CD4-positive, alpha-beta T cell treated with Interleukin-10 for 1 hour (primary cell): Measurements from ENCODE around the gene NRTN.

Experiments used
- DNase-seq: peaks from one replicate; pipeline ENCODE4 v3.0.0-alpha.2; 2020

NRTN gene

DNA sequence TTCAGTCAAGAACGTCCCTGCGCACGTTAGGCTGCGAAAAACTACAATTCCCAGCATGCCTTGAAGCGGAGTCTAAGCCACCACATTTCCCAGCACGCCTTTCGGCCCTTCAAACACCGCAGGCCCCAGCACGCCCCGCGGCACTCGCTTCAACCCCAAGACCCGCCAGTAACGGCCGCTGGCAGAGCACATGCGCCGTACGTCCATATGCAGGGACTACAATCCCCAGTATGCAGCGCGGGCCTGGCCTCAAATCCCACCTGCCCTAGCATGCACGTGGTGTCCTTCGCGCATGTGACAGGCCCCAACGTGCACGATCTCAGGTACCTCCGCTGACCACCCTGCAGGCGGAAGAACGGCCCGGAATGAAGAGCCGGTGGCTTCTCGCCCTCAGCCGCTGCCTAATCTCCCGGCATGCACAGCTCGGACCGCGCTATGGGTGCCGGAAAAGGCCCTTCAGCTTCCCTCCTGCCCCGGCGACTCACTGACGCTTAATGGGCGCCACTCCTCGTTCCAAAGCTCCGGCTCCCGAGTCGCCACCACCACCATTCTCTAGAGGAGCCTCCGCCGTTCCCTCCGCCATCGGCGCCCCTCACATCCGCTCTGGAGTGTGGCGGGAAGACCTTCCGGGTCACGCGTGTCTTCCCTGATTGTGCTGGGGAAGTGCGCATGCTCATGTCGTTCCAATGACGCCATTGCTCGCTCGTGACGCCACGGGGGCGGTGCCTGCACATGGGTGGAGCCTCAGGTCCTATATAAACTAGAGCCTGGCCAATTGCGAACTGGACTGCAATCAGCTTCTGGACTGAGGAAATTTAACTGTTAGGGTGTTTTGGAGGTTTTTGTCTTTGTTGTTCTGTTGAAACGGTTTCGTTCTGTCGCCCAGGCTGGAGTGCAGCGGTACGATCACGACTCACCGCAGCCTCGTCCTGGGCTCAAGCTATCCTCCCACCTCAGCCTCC is 14.0 kb upstream of the NRTN start, which contains the start of gene DUS3L:
DUS3L (minus strand) TSS at position 605 of the 962 bp plus-strand sequence; CDS start at position 583, 22 bp downstream.
- DNase-seq: peak; percentile 97

DNA sequence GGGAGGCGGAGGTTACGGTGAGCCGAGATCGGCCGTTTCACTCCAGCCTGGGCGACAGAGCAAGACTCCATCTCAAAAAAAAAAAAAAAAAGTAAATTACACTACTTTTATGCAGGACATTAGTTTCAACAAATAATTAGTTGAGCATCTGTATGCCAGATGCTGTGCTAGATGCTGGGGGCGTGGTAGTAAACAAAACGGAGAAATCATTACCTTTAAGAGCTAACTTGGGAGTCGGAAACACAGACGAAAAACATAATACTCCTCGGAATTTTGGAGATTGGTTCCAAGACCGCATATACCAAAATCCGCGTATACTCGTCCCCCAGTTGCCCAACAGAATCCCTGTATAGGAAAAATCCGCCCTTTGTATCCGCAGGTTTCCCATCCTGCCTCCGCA is 12.6 kb upstream of the NRTN start:
- no peak for DNase-seq

GRCh38 chr19:5793188-5793587 is 11.7 kb upstream of the NRTN start:
- no peak for DNase-seq

GRCh38 chr19:5795382-5795919 is 9.4 kb upstream of the NRTN start:
- DNase-seq: no peak

GRCh38 chr19:5798244-5798643 is 6.6 kb upstream of the NRTN start:
- no peak for DNase-seq

DNA sequence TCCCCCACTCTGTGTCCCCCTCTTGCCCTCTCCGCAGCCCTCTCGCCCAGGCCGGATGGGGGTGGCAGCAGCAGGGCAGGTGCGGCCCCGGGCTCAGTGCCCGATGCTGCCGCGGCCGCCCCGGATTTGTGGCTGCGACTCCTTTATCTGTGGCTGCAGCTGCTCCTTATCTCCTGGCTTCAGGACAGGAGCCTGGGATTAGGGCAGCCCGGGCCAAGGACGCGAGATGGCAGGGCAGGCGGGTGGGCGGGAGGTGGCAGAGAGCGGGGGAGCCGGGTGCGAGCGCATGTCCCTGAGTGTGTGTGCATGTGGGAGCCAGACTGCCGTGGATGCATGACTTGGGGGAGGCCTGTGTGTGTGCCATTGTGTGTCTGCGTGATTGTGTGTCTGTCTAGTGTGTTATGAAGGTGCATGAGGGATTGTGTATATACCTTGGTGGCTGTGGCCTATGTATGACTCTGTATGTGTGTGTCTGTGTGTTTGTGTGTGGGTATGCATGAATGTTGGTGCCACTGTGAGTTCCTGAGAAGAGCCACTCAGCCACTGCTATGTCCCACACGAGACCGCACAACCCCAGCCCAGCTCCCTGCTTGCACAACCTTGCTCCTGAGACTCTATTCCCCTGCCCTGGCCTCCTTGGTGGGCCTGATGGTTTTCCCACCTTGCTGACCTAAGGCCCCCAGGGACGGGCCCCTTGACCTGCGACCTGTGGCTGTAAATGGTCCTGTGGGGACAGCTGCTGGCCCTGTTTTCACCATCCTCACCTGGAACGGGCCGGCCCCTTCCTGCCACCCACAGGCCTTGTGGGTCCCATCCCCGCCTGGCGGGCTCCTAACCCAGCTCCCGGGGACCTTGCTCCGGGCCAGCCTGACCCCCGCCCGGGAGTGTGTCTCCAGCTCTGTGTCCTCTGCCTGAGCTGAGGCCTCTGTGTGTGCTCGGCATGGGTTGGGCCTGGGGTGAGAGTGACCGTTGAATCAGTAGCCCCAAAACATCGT is 5.3 kb upstream of the NRTN start:
- DNase-seq: no peak

DNA sequence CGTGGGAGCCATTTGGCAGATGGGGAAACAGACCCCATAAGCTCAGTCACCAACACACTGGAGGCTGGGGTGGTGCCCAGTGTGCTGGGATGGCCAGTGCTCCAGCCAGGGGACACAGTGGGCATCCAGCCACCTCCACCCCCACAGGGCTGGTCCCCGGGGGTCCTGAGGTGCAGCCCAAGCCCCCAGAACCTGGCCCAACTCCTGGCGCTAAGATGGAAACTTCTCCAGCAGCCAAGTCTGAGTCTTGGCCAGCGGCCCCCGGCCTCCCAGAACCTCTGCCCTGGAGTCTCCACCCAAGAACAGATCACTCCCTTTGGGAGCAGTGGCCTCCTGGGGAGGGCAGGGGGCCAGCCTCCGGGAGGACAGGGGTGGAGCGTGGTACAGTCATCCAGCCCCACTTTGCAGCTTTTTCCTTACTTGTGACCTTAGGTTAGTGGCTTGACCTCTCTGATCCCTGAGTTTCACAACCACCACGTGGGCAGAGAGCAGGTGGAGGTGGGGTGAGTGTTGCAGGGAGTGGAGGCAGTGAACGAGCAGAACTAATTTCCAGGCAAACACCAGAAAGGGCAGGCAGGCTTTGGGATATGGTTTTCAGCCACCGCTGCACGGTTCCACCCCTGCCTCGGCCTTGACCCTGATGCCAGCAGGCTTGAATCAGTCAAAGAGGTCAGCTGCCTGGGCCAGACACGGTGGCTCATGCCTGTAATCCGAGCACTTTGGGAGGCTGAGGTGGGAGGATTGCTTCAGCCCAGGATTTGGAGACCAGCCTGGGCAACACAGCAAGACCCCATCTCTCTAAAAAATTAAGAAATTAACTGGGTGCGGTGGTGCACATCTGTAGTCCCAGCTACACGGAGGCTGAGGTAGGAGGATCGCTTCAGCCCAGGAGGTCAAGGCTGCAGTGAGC is 4.3 kb upstream of the NRTN start:
- DNase-seq: no peak

DNA sequence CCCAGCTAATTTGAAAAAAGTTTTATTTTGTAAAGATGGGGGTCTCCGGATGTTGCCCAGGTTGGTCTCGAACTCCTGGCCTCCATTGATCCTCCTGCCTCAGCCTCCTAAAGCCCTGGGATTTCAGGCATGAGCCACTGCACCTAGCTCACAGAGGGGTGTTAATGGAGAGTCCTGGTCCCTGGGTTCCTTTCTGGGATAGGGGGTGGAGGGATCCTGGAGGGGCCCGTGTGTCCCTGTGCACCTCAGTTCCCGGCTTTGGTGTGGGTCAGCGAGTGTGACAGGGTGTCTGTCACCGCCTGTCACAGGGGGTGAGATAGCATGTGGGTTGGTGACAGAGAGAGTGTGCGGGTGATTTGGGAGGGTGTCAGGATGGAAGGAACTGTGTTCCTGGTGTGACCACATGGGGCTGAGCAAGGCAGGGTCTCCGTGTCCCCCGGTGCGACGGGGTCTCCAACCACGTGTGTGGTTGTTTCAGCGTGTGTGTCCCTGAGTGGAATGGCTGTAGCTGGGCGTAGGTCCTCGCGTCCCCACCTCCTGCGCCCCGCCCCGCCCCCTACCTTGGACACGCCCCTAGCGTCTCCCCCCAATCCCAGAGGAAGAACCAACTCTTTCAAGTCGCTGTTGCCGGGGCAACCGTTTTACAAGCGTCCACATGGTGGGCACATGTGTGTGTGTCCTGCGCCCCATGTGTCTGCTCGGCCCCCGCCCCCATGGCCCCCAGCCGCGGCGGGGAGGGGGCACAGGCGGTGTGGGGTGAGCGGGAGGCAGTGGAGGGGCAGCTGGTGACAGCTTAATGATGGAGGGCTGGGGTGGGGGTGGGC is 2.9 kb upstream of the NRTN start:
- no peak for DNase-seq

DNA sequence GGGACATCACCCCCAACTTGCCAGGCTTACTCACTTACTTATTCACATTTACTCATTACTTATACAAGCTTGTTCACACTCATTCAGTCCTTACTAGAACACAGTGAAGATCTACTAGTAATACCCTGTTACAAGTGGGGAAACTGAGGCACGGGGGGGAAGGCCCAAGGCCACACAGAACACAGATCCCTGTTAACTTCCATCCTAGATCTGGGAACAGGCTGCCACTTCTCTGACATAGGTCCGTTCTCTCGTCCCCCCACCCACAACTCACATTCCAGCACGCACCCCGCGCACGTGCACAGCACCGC is 1.5 kb upstream of the NRTN start:
- no peak for DNase-seq

- peak; percentile 93 for DNase-seq
Measured at GRCh38 chr19:5803752-5804515, 933 bp upstream of the NRTN start.

GRCh38 chr19:5805462-5806132 is 730 bp downstream of the NRTN start:
- peak; percentile 59 for DNase-seq

DNA sequence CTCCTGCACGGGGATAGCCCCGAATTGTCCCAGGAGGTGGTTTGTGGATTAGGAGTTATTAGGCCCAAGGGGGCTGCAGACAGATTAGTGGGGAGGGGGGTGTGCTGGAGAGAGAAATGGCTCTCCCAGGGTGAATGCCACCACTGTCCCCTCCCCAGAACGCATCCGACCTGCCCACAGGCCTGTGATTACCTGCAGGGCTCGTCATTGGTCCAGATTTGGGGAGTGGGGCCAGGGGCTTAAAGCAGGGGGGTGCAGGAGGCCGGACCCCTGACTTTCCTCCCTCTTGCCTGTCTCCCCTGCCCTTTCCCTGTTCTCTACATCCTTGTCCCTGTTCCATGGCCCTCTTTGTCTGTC is 1.2 kb downstream of the NRTN start:
- DNase-seq: no peak

DNA sequence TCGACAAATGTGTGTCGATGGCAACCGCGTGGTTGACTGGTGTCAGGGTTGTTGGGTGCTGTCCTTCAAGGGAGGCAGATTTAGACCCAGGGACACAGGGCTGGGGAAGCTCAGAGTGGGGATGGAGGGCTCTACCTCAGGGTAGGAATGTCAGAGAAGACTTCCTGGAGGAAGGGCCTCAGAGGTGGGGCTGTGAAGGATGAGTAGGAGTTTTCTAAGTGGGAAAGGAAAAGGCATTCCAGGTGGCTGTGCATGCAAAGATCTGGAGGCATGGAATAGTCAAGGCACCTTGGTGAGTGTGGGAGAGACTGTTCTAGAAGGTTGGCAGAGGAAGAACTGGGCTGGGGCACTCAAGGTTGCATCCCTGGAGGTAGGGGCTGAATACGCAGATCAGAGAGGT is 2.0 kb downstream of the NRTN start:
- DNase-seq: no peak

- no peak for DNase-seq
Measured at GRCh38 chr19:5808120-5808816, 3.4 kb downstream of the NRTN start.

- no peak for DNase-seq
Measured at GRCh38 chr19:5809053-5809452, 4.2 kb downstream of the NRTN start.

GRCh38 chr19:5809469-5809868 is 4.6 kb downstream of the NRTN start:
- no peak for DNase-seq

- no peak for DNase-seq
Measured at GRCh38 chr19:5811117-5811516, 6.2 kb downstream of the NRTN start.

GRCh38 chr19:5814123-5814851 is 9.4 kb downstream of the NRTN start:
- DNase-seq: no peak

DNA sequence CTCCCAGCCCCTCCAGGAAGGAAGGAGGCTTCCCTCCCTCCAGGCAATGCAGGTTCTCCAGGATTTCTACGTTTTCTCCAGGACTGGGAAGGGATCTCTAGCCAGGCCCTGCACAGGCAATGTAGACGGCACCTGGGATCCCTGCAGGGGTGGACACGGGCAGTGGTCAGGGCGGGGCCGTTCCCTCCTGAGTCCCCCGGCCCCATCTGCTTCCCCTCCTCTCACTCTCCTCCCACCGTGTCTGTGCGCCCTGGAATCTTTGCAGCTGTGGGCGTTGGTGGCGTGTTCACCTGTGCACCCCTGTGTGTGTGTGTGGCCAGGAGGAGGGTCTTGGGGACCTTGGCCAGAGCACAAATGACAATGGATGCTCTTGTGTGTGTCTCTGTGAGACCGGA is 10.0 kb downstream of the NRTN start:
- no peak for DNase-seq
